Endothelial cell of umbilical vein (primary cell): ENCODE measurements around the gene UBE3A. TPM values are rescaled to one million over a fixed set of nuclear protein-coding genes. Genes with fewer than 3 reads are reported as not detected.

Experiments used
- BruUV-seq: library from RNA; stranded (reverse); fragments of 400-500 nt; replicated peaks from 2 replicates; lab custom pipeline; 2021; lab: Mats Ljungman, UMichigan
- CTCF ChIA-PET: fragments of 300-600, 350-600 bp; sonication (Branson Sonifier 250); formaldehyde crosslinking; loops from one replicate; lab custom pipeline; 2021; ENCODE audit warnings: antibody characterized with exemption, inconsistent platforms; lab: Charles Lee
- POLR2A ChIA-PET: fragments of 300-600, 350-600 bp; sonication (Branson Sonifier 250); formaldehyde crosslinking; loops from one replicate; lab custom pipeline; 2021; ENCODE audit warnings: antibody characterized with exemption, inconsistent platforms; lab: Charles Lee
- DNase-seq: peaks from one replicate; pipeline ENCODE4 v3.0.0-alpha.2; 2011; ENCODE audit warnings: low read depth, low spot score
- FAIRE-seq: peaks from 2 replicates; lab custom pipeline; 2011; peaks lifted over from hg19 to GRCh38; lab: Jason Lieb, UNC
- H2AFZ ChIP-seq: 2 replicates; pipeline ENCODE4 v1.6.0; 2012; ENCODE audit warnings: low read depth, low read length, control low read depth, inconsistent platforms
- H3K27ac ChIP-seq: 2 replicates; pipeline ENCODE4 v1.5.1; 2011; ENCODE audit warnings: low read depth, mild to moderate bottlenecking, control low read depth, low read length, moderate library complexity; ENCODE audit not compliant: insufficient read depth
- H3K27me3 ChIP-seq, 2 experiments: 2 replicates each; pipeline versions ENCODE4 v1.6.0 to v1.6.1; 2011; ENCODE audit warnings: low read length in 2 of 2, mixed read lengths in 1 of 2; ENCODE audit not compliant: control insufficient read depth in 2 of 2, insufficient read depth in 2 of 2
- H3K36me3 ChIP-seq, 2 experiments: 2 replicates in 1 of 2; 3 replicates in 1 of 2; pipeline ENCODE4 v1.5.1; 2011; ENCODE audit warnings: low read length in 2 of 2, mild to moderate bottlenecking in 1 of 2, moderate library complexity in 1 of 2; ENCODE audit not compliant: control insufficient read depth in 2 of 2, insufficient read depth in 2 of 2; ENCODE audit errors: extremely low read depth in 1 of 2
- H3K4me1 ChIP-seq: 3 replicates; pipeline ENCODE4 v1.5.1; 2011; ENCODE audit warnings: mild to moderate bottlenecking, low read length; ENCODE audit not compliant: control insufficient read depth, insufficient read depth; ENCODE audit errors: extremely low read depth
- H3K4me2 ChIP-seq: 2 replicates; pipeline ENCODE4 v1.6.1; 2011; ENCODE audit warnings: low read length, control low read depth, mixed read lengths; ENCODE audit not compliant: insufficient read depth
- H3K4me3 ChIP-seq, 3 experiments: fragments of 200-600 bp in 1 of 3; sonication (generic), shearing (Covaris generic) in 1 of 3; replicated peaks in 1 of 3; 2 replicates each; pipeline ENCODE4 v1.5.1; 2011 to 2016; ENCODE audit warnings: control low read depth in 3 of 3, low read length in 3 of 3, mild to moderate bottlenecking in 2 of 3, inconsistent platforms in 1 of 3, low read depth in 1 of 3, moderate library complexity in 1 of 3; ENCODE audit not compliant: insufficient read depth in 1 of 3
- H3K79me2 ChIP-seq: 2 replicates; pipeline ENCODE4 v1.6.0; 2012; ENCODE audit warnings: low read length, inconsistent platforms; ENCODE audit not compliant: control insufficient read depth, insufficient read depth
- H3K9ac ChIP-seq: replicated peaks from 2 replicates; pipeline ENCODE3; 2011; ENCODE audit warnings: low read length, control low read depth; ENCODE audit not compliant: insufficient read depth; ENCODE audit errors: extremely low read depth
- H3K9me1 ChIP-seq: replicated peaks from 3 replicates; pipeline ENCODE4 v1.6.0; 2011; ENCODE audit warnings: mild to moderate bottlenecking, low read length; ENCODE audit not compliant: control insufficient read depth, insufficient read depth; ENCODE audit errors: extremely low read depth
- H3K9me3 ChIP-seq: replicated peaks from 2 replicates; pipeline ENCODE4 v1.5.1; 2012; ENCODE audit warnings: low read length, inconsistent platforms; ENCODE audit not compliant: control insufficient read depth, insufficient read depth
- H4K20me1 ChIP-seq: replicated peaks from 2 replicates; pipeline ENCODE3; 2011; ENCODE audit warnings: mild to moderate bottlenecking, low read length; ENCODE audit not compliant: control insufficient read depth, insufficient read depth; ENCODE audit errors: extremely low read depth
- EZH2 ChIP-seq: IDR thresholded peaks from 2 replicates; pipeline ENCODE4 v1.6.1; 2012; ENCODE audit warnings: borderline replicate concordance, low read depth, mild to moderate bottlenecking, moderate library complexity, low read length, inconsistent platforms; ENCODE audit not compliant: severe bottlenecking
- FOS ChIP-seq: IDR thresholded peaks from 2 replicates; pipeline ENCODE4 v1.6.1; 2011; ENCODE audit warnings: mild to moderate bottlenecking, low read length, moderate library complexity, borderline replicate concordance; ENCODE audit not compliant: insufficient read depth
- MYC ChIP-seq: IDR thresholded peaks from one replicate; pipeline ENCODE4 v1.6.1; 2011; ENCODE audit warnings: mild to moderate bottlenecking, low read depth, low read length
- POLR2AphosphoS5 ChIP-seq: IDR thresholded peaks from 2 replicates; pipeline ENCODE4 v1.6.1; 2012; ENCODE audit warnings: low read depth, mild to moderate bottlenecking, control low read depth, low read length, moderate library complexity; ENCODE audit not compliant: insufficient read depth
- dilution Hi-C: fragments of 300-500 bp; cut with MboI; formaldehyde crosslinking; loops from one replicate; pipeline ENCODE4 v1.15.0; 2019; ENCODE audit warnings: low sequenced_read_pairs; ENCODE audit not compliant: extremely low pct_ligation_motif_present
- intact Hi-C: fragments of 100-400 bp; cut with micrococcal nuclease; formaldehyde crosslinking; loops from one replicate; pipeline ENCODE4 v1.10.0; 2022
- polyA plus RNA-seq, 4 experiments: library from polyadenylated mRNA; depleted of rRNA in 3 of 4; stranded (reverse) in 3 of 4; unstranded in 1 of 4; fragments of >200 nt; gene quantifications; 2 replicates each; pipeline versions ENCODE4 v1.2.1 to v1.2.3, GENCODE V29; 2011 to 2012; ENCODE audit warnings: missing spikeins in 1 of 4
- total RNA-seq: library from RNA; stranded (reverse); gene quantifications from 2 replicates; pipeline ENCODE4 v1.2.3, GENCODE V29; 2021
- TF ChIP-seq, protein P1 (sequence below), 2 donors: IDR thresholded peaks; 1 replicate in 1 of 2; 2 replicates in 1 of 2; pipeline ENCODE4 v1.5.1; 2011; ENCODE audit warnings: low read length in 2 of 2, mild to moderate bottlenecking in 2 of 2, moderate library complexity in 2 of 2, control low read depth in 1 of 2, inconsistent platforms in 1 of 2, low read depth in 1 of 2; ENCODE audit not compliant: insufficient read depth in 1 of 2; ENCODE audit errors: extremely low read depth in 1 of 2

Gene UBE3A
- total and polyA plus RNA-seq, 2 donors (not counting 3 experiments of a cell fraction or from before 2014, with no cell fraction given): 8.5 to 69.3 TPM

DNA sequence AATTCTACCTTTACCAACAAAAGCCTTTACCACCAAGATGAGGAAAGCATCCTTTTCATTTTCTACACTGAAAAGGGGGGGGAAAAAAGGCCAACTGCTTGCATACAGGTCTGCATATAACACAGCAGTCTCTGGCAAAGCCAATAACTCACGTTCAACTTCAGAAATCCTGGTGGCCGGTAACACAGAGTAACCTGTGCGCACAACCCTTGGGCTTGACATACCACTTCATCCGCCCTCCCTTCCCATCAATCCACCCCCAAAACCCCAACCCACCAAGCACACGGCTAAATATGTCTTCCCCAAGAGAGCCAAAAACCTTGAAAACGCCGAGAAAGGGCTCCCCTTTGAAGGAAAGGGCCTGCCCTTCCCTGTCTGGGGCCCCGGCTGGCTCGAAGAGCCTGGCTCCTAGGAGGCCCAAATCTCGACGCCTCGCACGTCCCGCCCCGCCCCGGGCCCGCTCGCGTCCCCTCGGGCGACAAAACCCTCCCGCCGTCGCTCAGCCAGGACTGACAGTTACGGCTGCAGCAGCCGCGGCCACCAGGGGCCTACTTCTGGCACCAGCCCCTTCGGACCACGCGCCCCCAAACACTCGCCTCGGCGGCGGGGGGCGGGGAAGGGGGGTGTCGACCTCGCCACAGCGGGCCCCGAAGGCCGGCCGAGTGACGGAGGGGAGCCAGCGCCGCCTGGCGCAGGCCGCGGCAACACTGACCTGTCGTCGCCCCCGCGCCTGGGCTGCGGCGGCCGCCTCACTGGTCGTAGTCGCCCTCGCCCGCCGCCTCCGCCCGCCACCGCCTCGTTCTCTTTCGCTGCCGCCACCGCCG is 835 bp downstream of the UBE3A start:
- peaks cover 9% of the 10 kb centered on the region for H4K20me1 ChIP-seq
- TF ChIP-seq, protein P1, sequence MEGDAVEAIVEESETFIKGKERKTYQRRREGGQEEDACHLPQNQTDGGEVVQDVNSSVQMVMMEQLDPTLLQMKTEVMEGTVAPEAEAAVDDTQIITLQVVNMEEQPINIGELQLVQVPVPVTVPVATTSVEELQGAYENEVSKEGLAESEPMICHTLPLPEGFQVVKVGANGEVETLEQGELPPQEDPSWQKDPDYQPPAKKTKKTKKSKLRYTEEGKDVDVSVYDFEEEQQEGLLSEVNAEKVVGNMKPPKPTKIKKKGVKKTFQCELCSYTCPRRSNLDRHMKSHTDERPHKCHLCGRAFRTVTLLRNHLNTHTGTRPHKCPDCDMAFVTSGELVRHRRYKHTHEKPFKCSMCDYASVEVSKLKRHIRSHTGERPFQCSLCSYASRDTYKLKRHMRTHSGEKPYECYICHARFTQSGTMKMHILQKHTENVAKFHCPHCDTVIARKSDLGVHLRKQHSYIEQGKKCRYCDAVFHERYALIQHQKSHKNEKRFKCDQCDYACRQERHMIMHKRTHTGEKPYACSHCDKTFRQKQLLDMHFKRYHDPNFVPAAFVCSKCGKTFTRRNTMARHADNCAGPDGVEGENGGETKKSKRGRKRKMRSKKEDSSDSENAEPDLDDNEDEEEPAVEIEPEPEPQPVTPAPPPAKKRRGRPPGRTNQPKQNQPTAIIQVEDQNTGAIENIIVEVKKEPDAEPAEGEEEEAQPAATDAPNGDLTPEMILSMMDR (IDR thresholded peaks at IDR 0.05; ENCODE audit: extremely low read depth in 1 of 2, insufficient read depth in 1 of 2, low read depth in 1 of 2, low read length in 2 of 2): peak; percentile 23 to 49
- TF ChIP-seq FOS (no peak), EZH2 (no peak), POLR2AphosphoS5 (no peak), MYC (no peak)
- DNase-seq (peak; percentile 63), FAIRE-seq (no peak)
- H3K79me2 ChIP-seq: peaks cover 57% of the 10 kb centered on the region
- intact Hi-C loops (no loop called here), dilution Hi-C loops (no loop called here)
- no TSS peak for BruUV-seq
- no peaks in the 10 kb centered on the region for H3K9me3 ChIP-seq
- H3K4me2 ChIP-seq: peak overlapping the region; percentile 89
- ChIA-PET POLR2A (no interaction called here), CTCF (no interaction called here)
- H3K4me1 ChIP-seq: peaks cover 16% of the 10 kb centered on the region
- peak overlapping the region; percentile 98 for H3K9ac ChIP-seq
- peak overlapping the region; percentile 85 to 97 (median 87) for H3K4me3 ChIP-seq
- H3K36me3 ChIP-seq: no peaks in the 10 kb centered on the region
- H2AFZ ChIP-seq: peak overlapping the region; percentile 84
- H3K27me3 ChIP-seq: no peaks in the 10 kb centered on the region
- H3K9me1 ChIP-seq: no peaks in the 10 kb centered on the region
- H3K27ac ChIP-seq: peak overlapping the region; percentile 85
